Measurements from ENCODE around the gene PDE3A.
A peak's percentile ranks its signal among the peaks of the same experiment; 100 is the strongest.

PDE3A gene

GRCh38 chr12:20486233-20486632 is 117.9 kb downstream of the PDE3A start:
- Histone ChIP-seq H3K27ac (peak overlapping the region; percentile 6 to 33), H3K4me3 (no peak overlapping the region)
- DNase-seq (ENCODE audit: low spot score): no peak
- no peak for TF ChIP-seq CTCF (IDR thresholded peaks at IDR 0.05)

DNA sequence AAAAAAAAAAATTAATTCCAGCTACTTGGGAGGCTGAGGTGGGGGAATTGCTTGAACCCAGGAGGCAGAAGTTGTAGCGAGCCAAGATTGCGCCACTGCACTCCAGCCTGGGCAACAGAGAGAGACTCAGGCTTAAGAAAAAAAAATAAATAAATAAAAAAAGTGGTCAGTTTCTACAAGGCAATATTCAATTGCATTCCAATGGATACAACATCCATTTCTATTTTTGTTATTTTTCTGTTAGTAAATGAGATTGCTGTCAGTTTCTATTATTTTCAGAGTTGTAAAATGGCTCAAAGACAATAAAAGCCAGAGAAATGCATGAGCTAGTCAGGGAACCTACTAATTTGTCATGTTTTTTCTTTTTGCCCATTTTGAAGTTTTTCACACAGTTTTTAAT is 119.2 kb downstream of the PDE3A start:
- no peak for TF ChIP-seq CTCF (IDR thresholded peaks at IDR 0.05)
- Histone ChIP-seq H3K27ac (no peak overlapping the region), H3K4me3 (no peak overlapping the region)
- DNase-seq (ENCODE audit: low spot score): no peak

DNA sequence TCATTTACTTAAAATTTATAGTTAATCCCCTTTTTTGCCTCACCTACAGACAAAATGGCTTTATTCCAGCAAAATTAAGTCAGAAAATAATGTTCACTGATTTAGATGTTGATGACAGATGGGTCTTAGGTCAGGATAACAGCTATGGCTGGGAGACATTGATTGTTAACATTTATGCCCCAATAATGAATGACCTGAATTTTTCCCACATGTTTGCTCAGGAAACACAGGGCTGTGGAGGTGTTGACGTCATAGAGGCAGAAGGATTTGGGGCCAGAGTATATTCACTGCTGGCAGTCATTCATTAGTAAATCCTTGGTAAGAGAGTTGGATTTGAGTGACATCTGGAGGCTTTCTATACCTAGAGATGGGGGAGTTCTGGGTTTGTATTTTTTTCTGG is 121.3 kb downstream of the PDE3A start:
- Histone ChIP-seq H3K27ac (no peak overlapping the region), H3K4me3 (no peak overlapping the region)
- TF ChIP-seq CTCF (IDR thresholded peaks at IDR 0.05): no peak
- DNase-seq (ENCODE audit: low spot score): no peak

DNA sequence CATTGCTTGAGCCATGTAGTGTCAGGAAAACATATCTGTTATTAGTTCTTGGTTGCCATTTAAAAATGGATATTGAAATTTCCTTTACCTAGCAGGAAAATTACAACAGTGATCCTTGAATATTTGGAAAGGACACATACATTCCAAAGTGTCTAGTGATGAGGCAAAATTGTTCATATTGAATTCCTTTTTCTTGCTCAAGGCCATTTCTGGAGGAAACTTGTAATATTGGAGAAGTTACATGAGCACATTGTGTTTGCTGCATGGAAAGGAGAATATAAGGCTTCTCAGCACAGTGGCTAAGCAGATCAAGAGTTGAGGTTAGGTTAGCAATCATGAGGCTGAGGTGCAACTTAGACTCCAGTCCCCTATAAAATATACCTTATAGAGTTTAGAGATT is 121.9 kb downstream of the PDE3A start:
- Histone ChIP-seq H3K4me3 (no peak overlapping the region), H3K27ac (no peak overlapping the region)
- DNase-seq (ENCODE audit: low spot score): no peak
- no peak for TF ChIP-seq CTCF (IDR thresholded peaks at IDR 0.05)

GRCh38 chr12:20491290-20491689 is 123.0 kb downstream of the PDE3A start:
- Histone ChIP-seq H3K4me3 (no peak overlapping the region), H3K27ac (no peak overlapping the region)
- TF ChIP-seq CTCF (IDR thresholded peaks at IDR 0.05): no peak
- DNase-seq (ENCODE audit: low spot score): no peak

- peak overlapping the region; percentile 1 for H3K4me3 ChIP-seq
- peak overlapping the region in 1 of 2 donors; percentile 51 for H3K27ac ChIP-seq
- DNase-seq (ENCODE audit: low spot score): no peak
- TF ChIP-seq CTCF (IDR thresholded peaks at IDR 0.05): no peak
Observed at GRCh38 chr12:20492251-20492760, 124.0 kb downstream of the PDE3A start.

- Histone ChIP-seq H3K27ac (peak overlapping the region; percentile 31 to 55), H3K4me3 (no peak overlapping the region)
- DNase-seq (ENCODE audit: low spot score): no peak
- TF ChIP-seq CTCF (IDR thresholded peaks at IDR 0.05): no peak
Observed at GRCh38 chr12:20493934-20494333, 125.6 kb downstream of the PDE3A start.

Data from coronary artery (tissue), 2 donors.